ENCODE results near the gene PTPN14. TPM values are rescaled to one million over a fixed set of nuclear protein-coding genes. Genes with fewer than 3 reads are reported as not detected.

The PTPN14 gene
- total RNA-seq (2021; ENCODE audit: unreplicated experiment) = 37.5 TPM
- 7.2 and 11.1 TPM in 2 replicates for polyA plus RNA-seq (2012)
- Bru-seq, nascent RNA = percentile 81 among the genes with signal in this experiment
- BruChase-seq, experiment 1, labeled RNA remaining after a 6-hour chase = percentile 71 among the genes with signal in this experiment
- BruChase-seq, experiment 2, labeled RNA remaining after a 2-hour chase = percentile 74 among the genes with signal in this experiment
- long read RNA-seq, full-length matches to known transcripts = 2 of 14 reads
- long read RNA-seq, partial matches to known transcripts = 7 of 14 reads
- long read RNA-seq, other reads (novel, unspliced or antisense) = 5 of 14 reads

- Histone ChIP-seq H3K9me3 (ENCODE audit: control insufficient read depth in 1 of 2, insufficient read depth in 1 of 2, low read depth in 1 of 2, low read length in 2 of 2) (no peaks in the 10 kb centered on the region), H3K79me2 (ENCODE audit: insufficient read depth, low read length) (peaks cover 48% of the 10 kb centered on the region), H2AFZ (ENCODE audit: low read depth, low read length, poor library complexity, severe bottlenecking) (peak within 1 kb of the TSS; percentile 23), H4K20me1 (ENCODE audit: insufficient read depth) (peaks cover 4% of the 10 kb centered on the region; the same call in 1 of the 2 replicates), H3K27me3 (ENCODE audit: insufficient read depth, low read length) (no peaks in the 10 kb centered on the region), H3K36me3 (ENCODE audit: control insufficient read depth in 1 of 2, insufficient read depth in 2 of 2, low read length in 2 of 2) (no peaks in the 10 kb centered on the region), H3K27ac (ENCODE audit: low read depth, low read length) (peak within 1 kb of the TSS; percentile 87), H3K9ac (ENCODE audit: low read length) (peak within 1 kb of the TSS; percentile 98), H3K4me1 (ENCODE audit: control insufficient read depth in 1 of 2, insufficient read depth in 2 of 2, low read length in 2 of 2) (peaks cover 30 to 39% of the 10 kb centered on the region in 2 experiments), H3K9me2 (ENCODE audit: insufficient read depth) (no peaks in the 10 kb centered on the region), H3K4me2 (ENCODE audit: low read length) (peak within 1 kb of the TSS; percentile 94), H3K4me3 (replicated peaks in 1 of 2; ENCODE audit: low read depth in 1 of 2, low read length in 2 of 2) (peak within 1 kb of the TSS; percentile 80 to 93)
- BruUV-seq (replicated peaks) = no TSS peak
- POLR2A ChIA-PET = interaction anchor here (0.6 to 2.9 kb wide), 7 partner anchors 9 to 95 kb away, joined by 3 to 12 read pairs (median 3); no protein-coding TSS in a partner anchor
- peak; percentile 85 for DNase-seq (ENCODE audit: low read depth, low spot score)
- peak; percentile 83 for ATAC-seq
- RAD21 ChIA-PET (ENCODE audit: low non-redundant PET in 1 of 2, low total read pairs in 2 of 2, uncharacterized antibody in 2 of 2, unreplicated experiment in 2 of 2) = no interaction called here
- peak in 2 of 3 experiments; percentile 25 to 33; a peak in 3 of 6 replicates for TF ChIP-seq CTCF (IDR thresholded peaks at IDR 0.05 in 2 of 3, conservative IDR thresholded peaks at IDR 0.05 in 1 of 3; ENCODE audit: borderline replicate concordance in 1 of 3, insufficient read depth in 1 of 3, low read depth in 2 of 3, low read length in 2 of 3)
- TF ChIP-seq RAD21 (IDR thresholded peaks at IDR 0.05; ENCODE audit: low read depth) = 0 out of 2 replicates have a peak, but pooled peaks have one; percentile 19
- TF ChIP-seq POLR2AphosphoS5 (IDR thresholded peaks at IDR 0.05; ENCODE audit: low read depth, low read length) = peak; percentile 80
- peak; percentile 70 for TF ChIP-seq YY1 (IDR thresholded peaks at IDR 0.05; ENCODE audit: extremely low read depth, insufficient replicate concordance, low read depth, low read length)
- TF ChIP-seq SP1 (IDR thresholded peaks at IDR 0.05; ENCODE audit: low read depth) = no peak
- peak; percentile 28 for TF ChIP-seq ZFX (IDR thresholded peaks at IDR 0.05)
- intact Hi-C loops (cut with micrococcal nuclease) = loop anchor here (2.0 kb wide), 2 partner anchors 33 to 105 kb away; no protein-coding TSS in a partner anchor
- CTCF ChIA-PET = interaction anchor here (0.6 to 2.1 kb wide), 5 partner anchors 10 to 337 kb away, joined by 3 to 13 read pairs (median 5); no protein-coding TSS in a partner anchor
Measured at GRCh38 chr1:214551436-214552173, at the start of gene PTPN14. Gene PTPN14, minus strand, starts transcription at chr1:214551602. Its CDS starts 86,799 bp downstream, at chr1:214464803.
